ENCODE results near the gene GPR17.

The GPR17 gene

DNA sequence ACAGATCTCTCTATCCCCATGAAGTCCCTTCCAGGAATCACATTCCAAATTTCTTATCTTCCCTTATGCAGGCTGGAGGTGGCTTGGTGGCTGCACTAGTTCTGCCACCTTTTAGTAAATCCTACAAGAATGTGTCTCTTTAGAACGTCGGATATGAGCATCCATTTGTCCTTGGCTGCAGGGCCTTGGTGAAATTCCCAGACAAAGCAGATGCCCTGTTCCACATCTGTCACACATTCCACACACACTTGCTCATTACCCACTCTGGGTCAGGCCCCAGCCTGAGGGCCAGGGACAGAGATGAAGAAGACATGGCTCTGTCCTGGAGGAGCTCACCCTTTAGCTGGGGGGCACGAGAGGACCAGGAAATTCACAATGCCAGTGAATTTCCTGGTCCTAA lies 31.2 kb upstream of the GPR17 start:
- no peak for DNase-seq

DNA sequence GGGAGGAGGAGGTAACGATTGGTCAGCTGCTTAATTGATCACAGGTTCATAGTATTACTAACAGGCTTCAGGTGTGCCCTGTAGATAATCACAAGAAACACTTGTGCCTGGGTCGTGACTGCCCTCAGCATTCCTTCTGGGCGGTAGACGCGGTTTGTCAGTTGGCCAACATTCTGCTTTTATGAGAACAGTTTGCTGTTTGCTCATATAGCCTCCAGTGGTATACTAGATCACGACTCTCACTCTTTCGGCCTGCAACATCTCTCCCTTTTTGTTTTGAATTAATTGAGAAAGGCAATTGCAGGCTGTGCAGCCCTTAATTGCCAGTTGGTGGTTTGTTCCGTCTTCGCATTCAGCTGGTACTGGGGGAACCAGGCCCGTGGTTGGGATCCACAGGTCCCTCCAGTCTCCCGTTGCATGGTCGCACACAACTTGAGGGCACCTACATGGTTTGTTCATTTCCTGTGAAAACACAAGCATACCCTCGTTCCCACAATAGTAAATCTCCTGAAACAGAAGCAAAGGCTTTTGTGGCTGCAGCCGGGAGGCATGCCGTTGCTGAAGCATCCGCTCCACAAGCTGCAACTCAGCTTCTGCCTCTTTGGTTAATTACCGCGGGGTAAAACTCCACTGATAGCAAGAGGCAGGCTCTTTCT lies 30.3 kb upstream of the GPR17 start:
- peak; percentile 55 for DNase-seq

DNA sequence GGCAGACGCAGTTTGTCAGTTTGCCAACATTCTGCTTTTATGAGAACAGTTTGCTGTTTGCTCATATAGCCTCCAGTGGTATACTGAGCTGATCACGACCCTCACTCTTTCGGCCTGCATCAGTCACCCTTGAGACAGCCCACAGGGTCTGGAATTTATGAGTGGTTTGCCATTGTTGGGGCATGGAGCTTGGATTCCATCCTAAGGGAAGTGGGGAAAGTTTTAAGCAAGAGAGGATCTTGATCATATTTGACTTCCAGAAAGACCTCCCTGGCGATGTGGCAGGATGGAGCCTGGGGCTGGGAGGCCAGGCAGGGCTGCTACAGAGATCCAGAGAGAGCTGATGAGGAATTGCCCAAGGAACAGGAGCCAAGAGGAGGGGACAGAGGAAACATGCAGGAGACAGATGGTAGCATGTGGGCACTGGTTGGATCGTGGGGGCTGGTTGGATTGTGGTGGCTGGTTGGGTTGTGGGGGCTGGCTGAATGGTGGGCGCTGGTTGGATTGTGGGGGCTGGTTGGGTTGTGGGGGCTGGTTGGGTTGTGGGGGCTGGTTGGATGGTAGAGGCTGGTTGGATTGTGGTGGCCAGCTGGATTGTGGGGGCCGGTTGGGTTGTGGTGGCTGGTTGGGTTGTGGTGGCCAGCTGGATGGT lies 27.3 kb upstream of the GPR17 start:
- DNase-seq = no peak

GRCh38 chr2:127619203-127619590 lies 26.8 kb upstream of the GPR17 start:
- DNase-seq = no peak

DNA sequence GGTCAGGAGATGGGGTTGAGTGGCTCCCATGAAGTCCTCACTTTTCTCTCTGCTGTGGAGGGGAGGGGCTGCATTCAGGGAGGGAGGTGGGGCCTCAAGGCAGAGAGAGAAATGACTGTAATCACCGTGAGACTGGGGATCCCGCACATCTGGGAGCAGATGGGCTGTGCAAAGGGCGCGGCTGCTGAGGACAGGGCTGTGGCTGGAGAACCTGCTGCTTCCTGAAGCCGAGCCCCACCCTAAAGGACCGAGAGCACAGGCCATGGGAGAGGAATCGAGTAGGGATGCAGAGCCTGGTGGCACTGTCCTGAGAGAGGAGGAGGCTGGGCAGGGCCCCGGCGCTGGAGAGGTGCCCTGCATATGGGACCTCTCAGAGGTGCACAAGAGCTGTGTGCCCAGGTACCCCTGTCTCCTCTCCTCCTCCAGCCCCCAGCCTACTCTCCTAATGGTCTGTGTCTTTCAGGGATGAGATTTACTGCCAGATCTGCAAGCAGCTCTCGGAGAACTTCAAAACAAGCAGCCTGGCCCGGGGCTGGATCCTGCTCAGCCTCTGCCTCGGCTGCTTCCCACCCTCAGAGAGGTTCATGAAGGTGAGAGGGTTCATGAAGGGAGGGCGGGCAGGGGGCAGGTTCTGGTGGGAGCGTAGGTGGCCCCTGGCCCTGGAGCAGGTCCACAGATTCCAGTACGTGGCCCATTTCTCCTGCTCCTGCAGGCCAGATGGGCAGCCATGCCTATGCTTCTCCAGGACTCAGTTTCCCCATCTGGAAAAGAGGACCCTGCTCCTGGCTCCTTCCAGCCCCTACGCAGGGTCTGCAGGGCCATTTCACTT lies 25.9 kb upstream of the GPR17 start:
- DNase-seq = no peak

GRCh38 chr2:127620866-127621265 lies 25.1 kb upstream of the GPR17 start:
- peak; percentile 59 for DNase-seq

DNA sequence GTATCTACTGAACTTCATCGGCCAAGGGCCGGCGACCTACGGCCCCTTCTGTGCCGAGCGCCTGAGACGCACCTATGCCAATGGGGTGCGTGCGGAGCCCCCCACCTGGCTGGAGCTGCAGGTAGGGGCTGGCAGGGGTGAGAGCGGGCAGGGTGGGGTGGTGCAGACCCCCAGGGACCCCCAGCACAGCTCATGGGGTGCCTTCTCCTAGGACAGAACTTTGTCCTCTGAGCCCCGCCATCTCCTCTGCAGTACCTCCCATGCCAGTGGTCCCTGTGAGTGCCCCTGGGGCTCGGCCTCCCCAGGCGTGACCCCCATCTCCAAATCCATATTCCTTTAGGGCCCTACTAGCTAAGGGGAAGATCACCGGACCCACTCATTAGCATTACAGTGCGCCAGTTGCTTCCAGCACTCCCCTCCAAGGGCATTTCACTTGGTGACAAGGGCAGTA lies 23.9 kb upstream of the GPR17 start:
- no peak for DNase-seq

GRCh38 chr2:127622561-127623387 lies 23.2 kb upstream of the GPR17 start:
- DNase-seq = no peak

- DNase-seq = no peak
Observed at GRCh38 chr2:127623388-127624319, 22.3 kb upstream of the GPR17 start.

DNA sequence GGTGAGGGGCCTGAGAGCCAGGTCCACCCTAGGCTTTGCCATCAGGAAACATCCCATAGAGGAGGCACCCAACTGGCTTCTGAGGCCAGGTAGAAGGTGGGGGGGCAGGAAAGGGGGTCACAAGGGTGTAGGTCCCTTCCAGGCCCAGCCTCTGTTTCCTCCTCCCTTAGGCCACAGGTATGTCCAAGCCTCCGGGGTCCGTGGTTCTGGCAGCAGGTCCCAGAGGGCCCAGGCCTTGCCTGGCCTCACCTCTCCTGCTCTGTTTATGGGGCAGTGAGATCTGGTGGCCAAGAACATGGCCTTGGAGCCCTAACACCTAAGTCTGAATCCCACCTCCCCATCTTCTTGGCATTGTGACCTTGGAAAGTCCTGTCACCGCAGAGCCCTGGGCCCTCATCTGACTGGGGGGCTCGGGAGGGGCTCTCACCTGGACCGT lies 21.6 kb upstream of the GPR17 start:
- no peak for DNase-seq

DNA sequence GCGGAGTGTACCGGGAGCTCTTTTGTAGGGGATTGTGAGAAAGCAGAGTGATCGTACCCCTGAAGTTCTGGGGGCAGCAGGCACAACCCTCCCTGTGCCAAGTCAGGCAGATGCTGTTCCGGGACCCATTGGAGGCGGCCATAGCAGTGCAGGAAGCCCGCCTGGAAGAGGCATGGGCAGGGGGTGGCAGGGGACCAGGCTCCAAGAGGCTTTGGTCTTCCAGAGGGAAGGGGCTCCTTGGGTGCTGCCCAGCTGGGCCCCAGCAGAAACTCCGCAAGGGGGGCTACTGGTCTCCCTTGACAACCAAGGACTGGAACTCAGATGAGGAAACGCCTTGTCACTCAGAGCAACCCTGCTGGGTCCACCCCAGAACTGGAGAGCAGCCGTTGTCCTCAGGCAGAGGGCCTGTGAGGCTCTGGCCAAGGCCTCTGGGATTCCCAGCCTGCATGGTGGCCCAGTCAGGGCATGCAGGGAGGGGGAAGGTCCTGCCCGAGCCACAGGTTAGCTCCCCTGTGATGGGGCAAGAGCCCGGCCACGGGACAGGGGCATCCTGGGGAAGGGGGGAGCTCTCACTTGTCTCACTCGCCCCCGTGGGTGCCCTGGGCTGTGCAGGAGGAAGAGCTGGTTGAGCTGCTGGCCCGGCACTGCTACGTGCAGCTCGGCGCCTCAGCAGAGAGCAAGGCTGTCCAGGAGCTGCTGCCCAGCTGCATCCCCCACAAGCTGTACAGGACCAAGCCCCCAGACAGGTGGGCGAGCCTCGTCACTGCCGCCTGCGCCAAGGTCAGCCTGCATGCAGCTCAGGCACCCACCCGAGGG lies 21.0 kb upstream of the GPR17 start:
- no peak for DNase-seq

DNA sequence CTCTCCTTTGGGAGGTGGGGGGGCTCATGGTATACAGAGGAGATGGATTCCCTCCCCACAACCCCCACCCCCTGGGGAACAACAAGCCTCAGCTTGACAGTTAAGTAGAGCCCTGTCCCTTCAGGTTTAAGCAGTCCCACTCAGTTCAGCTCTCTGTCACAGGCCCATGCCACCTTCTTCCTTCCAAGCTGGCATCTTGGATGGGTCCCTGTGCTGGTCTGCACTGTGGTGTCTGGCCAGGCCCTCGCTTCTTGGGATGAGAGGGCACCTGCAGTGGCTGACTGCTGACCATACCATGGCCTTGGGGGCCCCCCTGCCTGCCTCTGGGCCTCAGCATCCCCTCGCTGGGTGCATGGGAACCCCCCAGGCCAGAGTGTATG lies 20.4 kb upstream of the GPR17 start:
- DNase-seq = no peak

DNA sequence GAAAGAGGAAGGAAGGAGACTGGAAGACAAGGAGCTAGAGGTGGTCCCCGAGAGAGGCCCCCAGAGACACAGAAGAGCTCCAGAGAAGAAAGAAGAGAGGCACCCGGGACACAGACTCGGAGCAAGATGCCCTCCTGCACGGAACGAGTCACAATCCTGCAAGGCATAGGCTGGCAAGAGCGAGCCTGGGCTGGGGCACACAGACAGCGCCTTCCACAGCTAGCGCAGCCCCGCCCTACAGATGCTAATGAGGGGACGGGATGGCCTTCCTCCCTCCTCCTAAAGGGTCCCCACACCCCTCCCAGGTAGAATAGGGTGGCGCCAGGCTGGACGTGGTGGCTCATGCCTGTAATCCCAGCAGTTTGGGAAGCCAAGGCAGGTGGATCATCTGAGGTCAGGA lies 19.8 kb upstream of the GPR17 start:
- DNase-seq = no peak

- DNase-seq = no peak
Observed at GRCh38 chr2:127626917-127627739, 18.8 kb upstream of the GPR17 start.

DNA sequence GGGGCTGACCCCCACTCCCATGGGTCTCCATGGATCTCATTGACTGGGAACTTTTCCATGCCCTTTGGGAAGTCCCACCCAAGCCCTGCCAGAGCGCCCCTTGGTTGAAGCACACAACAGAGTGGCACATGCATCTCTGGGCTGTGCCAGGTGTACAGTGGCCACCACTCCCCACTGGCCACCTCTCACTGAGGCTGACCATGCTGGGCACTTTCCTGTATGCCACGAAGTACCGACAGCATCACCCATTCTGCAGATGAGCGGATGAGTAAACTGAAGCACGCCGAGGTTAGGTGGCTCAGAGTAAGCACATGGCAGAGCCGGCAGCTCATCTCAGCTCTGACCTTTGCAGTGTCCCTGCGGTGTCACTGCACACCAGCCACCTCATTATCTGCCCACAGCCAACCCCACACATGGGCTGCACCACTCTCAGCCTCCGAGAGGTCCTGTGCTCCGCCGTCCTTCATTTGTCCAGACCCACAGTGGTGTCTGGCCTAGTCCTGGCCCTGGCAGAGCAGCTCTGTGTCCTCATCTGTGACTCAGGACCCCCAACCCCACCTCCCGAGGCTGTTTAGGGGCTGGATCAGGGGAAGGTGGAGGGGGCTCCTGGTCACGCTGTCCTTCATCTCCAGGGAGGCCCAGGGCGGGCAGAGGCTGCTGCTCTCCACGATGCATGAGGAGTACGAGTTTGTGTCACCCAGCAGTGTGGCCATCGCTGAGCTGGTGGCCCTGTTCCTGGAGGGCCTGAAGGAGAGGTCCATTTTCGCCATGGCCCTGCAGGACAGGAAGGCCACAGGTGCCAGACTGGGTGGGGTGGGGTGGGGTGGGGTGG lies 18.0 kb upstream of the GPR17 start:
- no peak for DNase-seq

GRCh38 chr2:127628767-127629614 lies 17.0 kb upstream of the GPR17 start:
- DNase-seq = no peak

DNA sequence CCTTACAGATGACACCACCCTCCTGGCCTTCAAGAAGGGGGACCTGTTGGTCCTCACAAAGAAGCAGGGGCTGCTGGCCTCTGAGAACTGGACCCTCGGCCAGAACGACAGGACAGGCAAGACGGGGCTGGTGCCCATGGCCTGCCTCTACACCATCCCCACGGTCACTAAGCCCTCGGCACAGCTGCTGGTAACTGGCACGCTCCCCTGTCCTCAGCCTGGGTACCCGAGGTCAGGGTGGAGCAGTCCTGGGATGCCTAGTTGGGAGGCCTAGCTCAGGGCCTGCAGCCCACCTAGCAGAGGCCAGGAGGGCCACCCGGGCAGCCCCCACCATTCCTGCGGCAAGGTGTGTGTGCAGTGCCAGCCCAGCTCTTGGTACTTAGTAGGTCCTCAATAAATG lies 16.3 kb upstream of the GPR17 start:
- no peak for DNase-seq
